Measurements from ENCODE around the gene TMEM132A.

The TMEM132A gene

DNA sequence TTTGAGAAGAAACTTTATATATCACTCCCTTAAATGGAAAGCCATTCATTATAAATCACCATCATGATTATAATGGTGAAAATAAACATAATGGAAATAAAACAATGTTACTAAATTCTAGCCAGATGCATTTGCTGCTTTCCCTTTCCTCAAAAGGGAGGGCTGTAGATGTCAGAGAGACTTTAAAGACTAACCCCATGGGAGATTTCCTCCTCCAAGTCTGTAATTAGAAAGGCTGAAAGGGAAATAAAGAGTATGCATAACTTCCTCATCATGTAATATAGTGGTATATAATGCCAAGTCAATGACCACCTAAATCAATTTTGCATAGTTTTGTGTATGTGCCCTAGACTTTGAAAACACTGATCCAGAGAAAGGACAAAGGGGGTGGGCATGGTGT lies 53.6 kb downstream of the TMEM132A start:
- Histone ChIP-seq H3K27me3 (ENCODE audit: control insufficient read depth, insufficient read depth, low read length) (peaks cover 3% of the 10 kb centered on the region; the same call in 1 of the 2 replicates), H3K27ac (ENCODE audit: low read depth, low read length) (no peak overlapping the region), H3K4me1 (ENCODE audit: control insufficient read depth, insufficient read depth, low read length) (no peaks in the 10 kb centered on the region), H3K9ac (ENCODE audit: low read length) (no peak overlapping the region), H3K9me3 (ENCODE audit: control insufficient read depth, insufficient read depth, low read depth, low read length) (no peaks in the 10 kb centered on the region), H3K4me3 (ENCODE audit: low read depth, low read length) (no peak overlapping the region), H3K36me3 (ENCODE audit: control insufficient read depth, insufficient read depth, low read length) (no peaks in the 10 kb centered on the region)

DNA sequence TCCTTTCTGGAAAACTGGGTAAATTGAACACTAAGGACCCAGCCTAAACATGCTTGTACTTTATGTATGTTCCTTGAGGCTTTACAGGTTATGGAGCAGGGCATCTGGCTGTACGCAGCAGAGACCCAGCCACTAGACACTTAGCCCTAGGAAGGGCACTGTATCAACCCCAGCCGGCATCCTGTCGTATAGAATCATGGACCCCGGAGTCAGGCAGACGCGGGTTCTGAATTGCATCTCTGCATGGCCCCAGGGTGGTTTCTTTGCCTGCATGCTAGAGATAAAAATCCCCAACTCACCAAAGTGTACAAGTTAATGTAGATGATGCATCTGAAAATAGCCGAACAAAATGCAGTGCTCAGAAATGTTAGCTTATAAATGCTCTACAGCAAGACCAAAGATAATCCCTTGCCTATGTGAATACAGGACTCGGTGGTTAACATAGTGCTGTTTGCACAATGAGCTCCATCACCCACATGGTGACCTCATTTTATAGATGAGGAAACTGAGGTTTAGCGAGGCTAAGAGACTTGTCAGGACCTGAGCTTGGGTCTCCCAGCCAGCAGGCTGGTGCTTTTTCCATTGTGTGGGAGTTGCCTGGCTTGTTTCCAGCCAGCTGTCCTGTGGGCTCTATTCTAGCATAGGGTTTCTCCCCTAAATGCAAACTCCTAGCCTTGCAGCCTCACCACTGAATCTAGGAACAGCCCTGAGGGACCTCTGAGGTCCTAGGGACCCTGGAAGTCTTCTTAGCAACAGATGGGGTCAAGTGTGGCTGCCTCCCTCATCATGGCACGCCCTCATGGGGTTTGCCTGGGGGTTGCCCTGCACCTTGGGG lies 54.5 kb downstream of the TMEM132A start:
- H3K36me3 ChIP-seq (ENCODE audit: control insufficient read depth, insufficient read depth, low read length) = no peaks in the 10 kb centered on the region
- no peaks in the 10 kb centered on the region for H3K4me1 ChIP-seq (ENCODE audit: control insufficient read depth, insufficient read depth, low read length)
- H3K27me3 ChIP-seq (ENCODE audit: control insufficient read depth, insufficient read depth, low read length) = peaks cover 2% of the 10 kb centered on the region; the same call in 1 of the 2 replicates
- H3K4me3 ChIP-seq (ENCODE audit: low read depth, low read length) = no peak overlapping the region
- H3K9ac ChIP-seq (ENCODE audit: low read length) = no peak overlapping the region
- H3K27ac ChIP-seq (ENCODE audit: low read depth, low read length) = no peak overlapping the region
- no peaks in the 10 kb centered on the region for H3K9me3 ChIP-seq (ENCODE audit: control insufficient read depth, insufficient read depth, low read depth, low read length)

DNA sequence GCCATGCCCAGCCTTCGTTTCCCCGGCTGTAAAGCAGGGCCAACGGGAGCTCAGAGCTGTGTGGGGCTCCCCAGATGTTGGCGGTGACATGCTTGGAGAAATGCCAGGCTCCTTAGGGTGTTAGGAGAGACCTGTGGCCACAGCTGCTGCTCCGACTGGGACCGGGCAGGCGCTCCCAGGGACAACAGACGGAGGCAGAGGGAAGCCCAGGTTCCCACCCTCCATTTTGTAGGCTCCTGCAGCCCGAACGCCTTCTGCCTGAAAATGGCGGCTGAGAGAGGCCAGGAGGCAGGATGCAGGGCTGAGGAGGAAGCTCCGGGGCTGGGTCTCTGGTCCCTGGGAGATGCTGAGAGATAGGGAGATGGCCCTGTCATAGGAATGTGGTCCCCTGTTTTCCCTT lies 57.3 kb downstream of the TMEM132A start:
- H3K4me3 ChIP-seq (ENCODE audit: low read depth, low read length) = no peak overlapping the region
- no peak overlapping the region for H3K27ac ChIP-seq (ENCODE audit: low read depth, low read length)
- H3K27me3 ChIP-seq (ENCODE audit: control insufficient read depth, insufficient read depth, low read length) = no peaks in the 10 kb centered on the region; the same call in 1 of the 2 replicates
- H3K4me1 ChIP-seq (ENCODE audit: control insufficient read depth, insufficient read depth, low read length) = no peaks in the 10 kb centered on the region
- no peak overlapping the region for H3K9ac ChIP-seq (ENCODE audit: low read length)
- H3K36me3 ChIP-seq (ENCODE audit: control insufficient read depth, insufficient read depth, low read length) = no peaks in the 10 kb centered on the region
- no peaks in the 10 kb centered on the region for H3K9me3 ChIP-seq (ENCODE audit: control insufficient read depth, insufficient read depth, low read depth, low read length)

DNA sequence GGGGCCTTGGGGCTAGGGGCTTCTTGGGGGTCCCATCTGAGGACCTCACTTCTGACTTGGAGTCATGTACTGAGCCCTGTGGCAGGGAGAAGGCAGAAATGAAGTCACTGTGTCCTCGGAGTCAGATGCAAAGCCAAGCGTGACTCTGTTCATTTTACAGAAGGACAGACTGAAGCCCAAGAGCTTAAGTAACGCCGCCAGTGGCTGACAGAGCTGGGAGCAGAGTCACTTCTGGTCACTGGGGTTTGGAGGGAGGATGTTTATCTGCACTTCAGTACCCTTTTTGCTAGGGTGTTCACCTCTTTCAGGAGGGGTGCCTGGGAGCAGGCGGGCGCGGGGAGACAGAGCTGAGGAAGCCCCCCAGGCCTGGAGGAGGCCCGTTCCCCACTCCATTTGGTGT lies 57.9 kb downstream of the TMEM132A start:
- H3K4me1 ChIP-seq (ENCODE audit: control insufficient read depth, insufficient read depth, low read length) = no peaks in the 10 kb centered on the region
- H3K36me3 ChIP-seq (ENCODE audit: control insufficient read depth, insufficient read depth, low read length) = no peaks in the 10 kb centered on the region
- H3K9ac ChIP-seq (ENCODE audit: low read length) = no peak overlapping the region

DNA sequence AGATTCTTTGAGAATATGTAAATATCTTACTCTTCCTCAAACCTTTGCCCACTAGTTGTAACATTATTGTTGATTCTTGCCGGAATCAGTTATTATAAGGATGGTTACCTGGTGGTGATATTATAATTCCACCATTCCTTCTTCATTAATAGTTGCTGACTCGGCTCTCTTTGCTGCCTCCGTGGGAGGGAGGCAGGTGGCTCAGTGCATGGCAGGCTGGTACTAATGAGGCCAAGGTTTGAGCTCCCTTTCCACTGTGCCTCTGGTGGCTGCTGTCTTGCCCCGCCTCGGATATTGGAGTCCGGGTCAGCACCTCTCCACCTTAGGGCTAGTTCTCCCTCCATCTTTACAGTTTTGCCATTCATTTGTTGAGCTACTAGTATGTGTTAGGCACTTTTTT lies 59.9 kb downstream of the TMEM132A start:
- Histone ChIP-seq H3K9ac (ENCODE audit: low read length) (no peak overlapping the region), H3K27ac (ENCODE audit: low read depth, low read length) (no peak overlapping the region), H3K27me3 (ENCODE audit: control insufficient read depth, insufficient read depth, low read length) (0 out of 2 replicates have a peak, but pooled peaks cover under 1% of the 10 kb centered on the region), H3K9me3 (ENCODE audit: control insufficient read depth, insufficient read depth, low read depth, low read length) (no peaks in the 10 kb centered on the region), H3K4me1 (ENCODE audit: control insufficient read depth, insufficient read depth, low read length) (no peaks in the 10 kb centered on the region), H3K4me3 (ENCODE audit: low read depth, low read length) (no peak overlapping the region), H3K36me3 (ENCODE audit: control insufficient read depth, insufficient read depth, low read length) (no peaks in the 10 kb centered on the region)

More for the DNA sequence above, 57.9 kb downstream of the TMEM132A start:
- H3K9me3 ChIP-seq (ENCODE audit: control insufficient read depth, insufficient read depth, low read depth, low read length) = no peaks in the 10 kb centered on the region
- no peaks in the 10 kb centered on the region; the same call in 1 of the 2 replicates for H3K27me3 ChIP-seq (ENCODE audit: control insufficient read depth, insufficient read depth, low read length)
- no peak overlapping the region for H3K27ac ChIP-seq (ENCODE audit: low read depth, low read length)
- no peak overlapping the region for H3K4me3 ChIP-seq (ENCODE audit: low read depth, low read length)

DNA sequence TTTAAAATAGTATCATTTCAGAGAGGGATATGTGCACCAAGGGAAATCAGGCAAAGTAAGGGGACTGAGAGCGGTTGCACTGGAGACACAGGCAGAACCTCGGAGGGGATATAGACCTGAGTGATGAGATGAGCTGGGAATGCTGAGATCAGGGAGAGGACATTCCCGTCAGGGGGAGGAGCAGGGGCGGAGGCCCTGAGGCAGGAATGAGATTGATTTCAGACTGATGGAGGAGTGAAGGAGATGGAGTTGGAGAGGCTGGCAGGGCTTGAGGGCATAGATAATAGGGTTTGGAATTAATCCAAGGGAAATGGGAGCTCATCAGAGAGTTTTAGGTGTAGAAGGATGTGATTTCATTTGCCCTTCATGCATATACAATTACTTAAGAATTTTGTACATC lies 60.4 kb downstream of the TMEM132A start:
- H3K4me3 ChIP-seq (ENCODE audit: low read depth, low read length) = no peak overlapping the region
- H3K4me1 ChIP-seq (ENCODE audit: control insufficient read depth, insufficient read depth, low read length) = no peaks in the 10 kb centered on the region
- H3K9ac ChIP-seq (ENCODE audit: low read length) = no peak overlapping the region
- no peaks in the 10 kb centered on the region for H3K36me3 ChIP-seq (ENCODE audit: control insufficient read depth, insufficient read depth, low read length)
- H3K27me3 ChIP-seq (ENCODE audit: control insufficient read depth, insufficient read depth, low read length) = peaks cover 5% of the 10 kb centered on the region; the same call in 1 of the 2 replicates
- no peak overlapping the region for H3K27ac ChIP-seq (ENCODE audit: low read depth, low read length)
- no peaks in the 10 kb centered on the region for H3K9me3 ChIP-seq (ENCODE audit: control insufficient read depth, insufficient read depth, low read depth, low read length)

DNA sequence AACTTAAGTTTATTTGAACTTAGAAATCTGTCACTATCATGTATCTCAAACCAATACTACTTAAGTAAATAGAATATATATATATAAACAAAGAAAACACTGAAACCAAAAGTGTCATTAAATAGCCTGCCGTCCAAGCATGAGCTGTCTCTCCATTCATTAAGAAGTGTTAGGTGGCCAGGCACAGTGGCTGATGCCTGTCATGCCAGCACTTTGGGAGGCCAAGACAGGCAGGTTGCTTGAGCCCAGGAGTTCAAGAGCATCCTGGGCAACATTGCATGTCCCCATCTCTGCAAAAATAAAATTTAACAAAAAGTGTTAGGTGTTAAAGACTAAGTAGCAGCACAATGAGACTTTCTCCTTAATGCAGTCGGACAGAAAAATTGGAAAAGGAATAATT lies 61.2 kb downstream of the TMEM132A start:
- Histone ChIP-seq H3K9me3 (ENCODE audit: control insufficient read depth, insufficient read depth, low read depth, low read length) (no peaks in the 10 kb centered on the region), H3K36me3 (ENCODE audit: control insufficient read depth, insufficient read depth, low read length) (no peaks in the 10 kb centered on the region), H3K9ac (ENCODE audit: low read length) (no peak overlapping the region), H3K27me3 (ENCODE audit: control insufficient read depth, insufficient read depth, low read length) (peaks cover 5% of the 10 kb centered on the region; the same call in 1 of the 2 replicates), H3K4me1 (ENCODE audit: control insufficient read depth, insufficient read depth, low read length) (no peaks in the 10 kb centered on the region), H3K27ac (ENCODE audit: low read depth, low read length) (no peak overlapping the region), H3K4me3 (ENCODE audit: low read depth, low read length) (no peak overlapping the region)

DNA sequence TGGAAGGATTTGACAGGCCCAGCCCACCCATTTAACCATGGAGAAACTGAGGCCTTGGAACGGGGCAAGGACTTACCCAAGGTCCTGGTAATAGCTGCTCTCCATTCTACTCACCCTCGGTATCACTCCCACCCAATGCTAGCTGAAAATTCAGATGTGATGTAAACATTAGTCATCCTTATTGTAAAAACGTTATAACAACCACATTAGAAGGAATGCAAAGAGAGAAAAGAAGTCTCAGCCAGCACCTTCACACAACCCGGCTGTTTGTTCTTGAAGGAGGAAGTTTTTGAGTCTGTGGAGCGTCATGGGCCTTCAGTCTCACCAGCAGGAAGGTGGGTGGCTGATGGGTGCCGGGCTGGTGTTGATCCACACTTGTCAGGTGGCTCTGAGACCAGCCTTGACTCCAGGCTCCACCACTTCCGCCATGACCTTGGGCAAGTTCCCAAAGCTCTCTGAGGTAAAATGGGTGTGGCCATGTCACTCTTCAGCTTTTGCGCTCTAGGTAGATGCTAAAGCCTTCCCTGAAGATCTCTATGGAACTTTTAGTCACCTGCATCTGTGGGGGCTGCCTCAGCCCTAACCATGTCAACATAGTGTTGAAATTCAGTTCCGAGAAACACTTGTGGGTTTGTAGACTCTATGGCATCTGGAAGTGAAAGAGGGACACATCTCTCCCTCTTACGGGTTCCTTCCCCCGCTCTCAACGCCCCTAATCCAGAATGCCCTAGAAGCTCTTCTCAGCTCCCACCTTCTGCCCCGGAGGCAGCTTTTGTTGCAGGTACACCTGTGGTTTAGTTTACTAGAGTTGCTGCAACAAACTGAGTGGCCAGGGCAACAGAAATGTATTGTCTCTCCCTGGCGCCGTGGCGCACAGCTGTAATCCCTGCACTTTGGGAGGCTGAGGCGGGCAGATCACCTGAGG lies 62.0 kb downstream of the TMEM132A start:
- no peak overlapping the region for H3K27ac ChIP-seq (ENCODE audit: low read depth, low read length)
- H3K9me3 ChIP-seq (ENCODE audit: control insufficient read depth, insufficient read depth, low read depth, low read length) = no peaks in the 10 kb centered on the region
- no peaks in the 10 kb centered on the region for H3K4me1 ChIP-seq (ENCODE audit: control insufficient read depth, insufficient read depth, low read length)
- no peaks in the 10 kb centered on the region for H3K36me3 ChIP-seq (ENCODE audit: control insufficient read depth, insufficient read depth, low read length)
- no peak overlapping the region for H3K4me3 ChIP-seq (ENCODE audit: low read depth, low read length)
- no peak overlapping the region for H3K9ac ChIP-seq (ENCODE audit: low read length)
- H3K27me3 ChIP-seq (ENCODE audit: control insufficient read depth, insufficient read depth, low read length) = peaks cover 5% of the 10 kb centered on the region; the same call in 1 of the 2 replicates

Measured in HUES6 (cell line).